Smooth muscle cell (in vitro differentiated cells): Measurements from ENCODE around the gene CWC25. TPM values are rescaled to one million over a fixed set of nuclear protein-coding genes. Genes with fewer than 3 reads are reported as not detected.
A peak's percentile ranks its signal among the peaks of the same experiment; 100 is the strongest.

ENCODE experiments used
- DNase-seq: peaks from one replicate; lab custom pipeline; 2025; ENCODE audit not compliant: unreplicated experiment; lab: John Stamatoyannopoulos, UW
- H2AFZ ChIP-seq: fragments of 200-600 bp; sonication (generic); 2 replicates; pipeline ENCODE4 v1.6.0; 2016; ENCODE audit warnings: antibody characterized with exemption, low read depth, mild to moderate bottlenecking
- H3F3A ChIP-seq: fragments of 200-600 bp; sonication (generic); 2 replicates; pipeline ENCODE4 v1.6.0; 2017; ENCODE audit warnings: antibody characterized with exemption, low read depth
- H3K27ac ChIP-seq: fragments of 200-600 bp; sonication (generic); 2 replicates; pipeline ENCODE4 v1.5.1; 2016; ENCODE audit warnings: low read depth, mild to moderate bottlenecking
- H3K27me3 ChIP-seq: fragments of 200-600 bp; sonication (generic); 2 replicates; pipeline ENCODE4 v1.6.1; 2016; ENCODE audit warnings: low read depth, mild to moderate bottlenecking
- H3K36me3 ChIP-seq: fragments of 200-600 bp; sonication (generic); 2 replicates; pipeline ENCODE4 v1.5.1; 2016; ENCODE audit warnings: low read depth
- H3K4me1 ChIP-seq: fragments of 200-600 bp; sonication (generic); 2 replicates; pipeline ENCODE4 v1.5.1; 2016; ENCODE audit warnings: low read depth
- H3K4me2 ChIP-seq: fragments of 200-600 bp; sonication (generic); 2 replicates; pipeline ENCODE4 v1.6.0; 2016; ENCODE audit warnings: mild to moderate bottlenecking
- H3K4me3 ChIP-seq: fragments of 200-600 bp; sonication (generic); 2 replicates; pipeline ENCODE4 v1.5.1; 2016; ENCODE audit warnings: mild to moderate bottlenecking
- H3K79me2 ChIP-seq: fragments of 200-600 bp; sonication (generic); 2 replicates; pipeline ENCODE4 v1.6.0; 2016; ENCODE audit warnings: low read depth, mild to moderate bottlenecking
- H3K9ac ChIP-seq: fragments of 200-600 bp; sonication (generic); 2 replicates; pipeline ENCODE4 v1.6.0; 2016; ENCODE audit warnings: low read depth
- H3K9me3 ChIP-seq: fragments of 200-600 bp; sonication (generic); replicated peaks from 2 replicates; pipeline ENCODE4 v1.5.1; 2016; ENCODE audit warnings: low read depth
- H4K20me1 ChIP-seq: fragments of 200-600 bp; sonication (generic); 2 replicates; pipeline ENCODE4 v1.6.0; 2016; ENCODE audit warnings: low read depth
- CTCF ChIP-seq: fragments of 200-600 bp; sonication (generic); IDR thresholded peaks from 2 replicates; pipeline ENCODE4 v1.5.1; 2017; ENCODE audit warnings: borderline replicate concordance, mild to moderate bottlenecking, antibody characterized with exemption; ENCODE audit not compliant: insufficient read depth, poor library complexity, severe bottlenecking
- WGBS: methylation state at CpG from one replicate; pipeline ENCODE4 v1.1.7; 2016; ENCODE audit warnings: low lambda C conversion rate; 5-methylcytosine and 5-hydroxymethylcytosine counted together
- polyA plus RNA-seq: library from polyadenylated mRNA; unstranded; fragments of >200 nt; fragmentation: Nextera tagmentation; extraction: Ambion mirVana; gene quantifications from 2 replicates; pipeline ENCODE4 v1.2.1, GENCODE V29; 2016
- total RNA-seq: library from RNA; depleted of rRNA; stranded (reverse); fragments of >200 nt; gene quantifications from 2 replicates; pipeline ENCODE4 v1.2.3, GENCODE V29; 2014

Gene CWC25
- total and polyA plus RNA-seq, 2 experiments from 2014 or later = 9.2 to 11.0 TPM

- no peak for TF ChIP-seq CTCF
- peaks cover 19% of the 10 kb centered on the region for H3F3A ChIP-seq
- H3K27me3 ChIP-seq = no peaks in the 10 kb centered on the region
- H3K4me3 ChIP-seq = peak within 1 kb of the TSS; percentile 76
- no peaks in the 10 kb centered on the region for H3K36me3 ChIP-seq
- peak within 1 kb of the TSS; percentile 97 for H3K4me2 ChIP-seq
- under 1% methylated on average over 45 of the region's 73 CpGs for WGBS
- H3K79me2 ChIP-seq = peaks cover 48% of the 10 kb centered on the region
- peak within 1 kb of the TSS; percentile 50 for H2AFZ ChIP-seq
- peaks cover 40% of the 10 kb centered on the region for H4K20me1 ChIP-seq
- DNase-seq = peak; percentile 86
- H3K27ac ChIP-seq = peak within 1 kb of the TSS; percentile 73
- peak within 1 kb of the TSS; percentile 86 for H3K9ac ChIP-seq
- H3K4me1 ChIP-seq = peaks cover 7% of the 10 kb centered on the region
- no peaks in the 10 kb centered on the region for H3K9me3 ChIP-seq
Measured at GRCh38 chr17:38869526-38870258, 44.6 kb upstream of the CWC25 start, which contains the start of gene LASP1. Gene LASP1, plus strand, starts transcription at chr17:38870058. Its CDS starts 132 bp downstream, at chr17:38870190.

GRCh38 chr17:38868817-38869525, 43.9 kb upstream of the CWC25 start:
- Histone ChIP-seq H3F3A (peaks cover 19% of the 10 kb centered on the region), H3K4me3 (peak overlapping the region; percentile 76), H3K9ac (peak overlapping the region; percentile 65), H3K4me1 (no peaks in the 10 kb centered on the region), H3K4me2 (peak overlapping the region; percentile 97), H2AFZ (peak overlapping the region; percentile 50), H3K36me3 (no peaks in the 10 kb centered on the region), H4K20me1 (peaks cover 33% of the 10 kb centered on the region), H3K9me3 (no peaks in the 10 kb centered on the region), H3K27me3 (no peaks in the 10 kb centered on the region), H3K27ac (peak overlapping the region; percentile 73), H3K79me2 (peaks cover 41% of the 10 kb centered on the region)
- peak; percentile 86 for DNase-seq
- 4% methylated on average over 26 of the region's 26 CpGs for WGBS
- no peak for TF ChIP-seq CTCF

- H3K4me1 ChIP-seq = no peaks in the 10 kb centered on the region
- H4K20me1 ChIP-seq = peaks cover 25% of the 10 kb centered on the region
- DNase-seq = no peak
- H3K4me3 ChIP-seq = peak overlapping the region; percentile 76
- peak overlapping the region; percentile 13 for H2AFZ ChIP-seq
- H3K9me3 ChIP-seq = no peaks in the 10 kb centered on the region
- TF ChIP-seq CTCF = no peak
- peak overlapping the region; percentile 73 for H3K27ac ChIP-seq
- 3% methylated on average over 25 of the region's 25 CpGs for WGBS
- peaks cover 33% of the 10 kb centered on the region for H3K79me2 ChIP-seq
- H3K9ac ChIP-seq = peak overlapping the region; percentile 65
- H3F3A ChIP-seq = peaks cover 18% of the 10 kb centered on the region
- peak overlapping the region; percentile 97 for H3K4me2 ChIP-seq
- H3K36me3 ChIP-seq = no peaks in the 10 kb centered on the region
- H3K27me3 ChIP-seq = no peaks in the 10 kb centered on the region
Measured at GRCh38 chr17:38867968-38868816, 43.1 kb upstream of the CWC25 start.
